ENCODE measurements around the gene TEX51.

TEX51 gene

DNA sequence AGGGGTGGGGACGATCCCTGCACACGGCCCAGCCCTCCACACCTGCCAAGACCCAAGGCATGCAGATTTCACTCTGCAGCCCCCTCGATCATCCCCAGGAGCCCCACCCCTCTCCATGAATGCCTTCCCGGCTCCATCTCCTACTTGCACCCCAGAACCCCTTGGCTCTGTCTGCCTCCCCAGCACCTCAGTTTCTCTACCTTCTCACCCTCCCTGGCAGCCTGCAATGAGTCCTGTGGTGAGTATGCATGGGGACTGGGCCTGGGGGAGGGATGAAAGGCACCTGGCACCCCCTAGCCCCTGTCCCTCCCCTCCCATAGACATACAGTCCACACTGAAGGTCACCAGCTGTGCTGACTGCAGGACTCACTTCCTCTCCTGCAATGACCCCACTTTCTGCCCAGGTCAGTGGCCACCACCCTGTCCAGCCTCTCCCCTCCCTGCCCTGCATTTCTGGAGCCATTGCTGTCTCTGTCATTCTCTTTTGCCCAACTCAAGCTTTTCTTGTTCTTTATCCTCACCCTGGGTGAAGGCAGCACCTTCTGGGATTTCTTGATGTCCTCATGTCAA is 1.0 kb downstream of the TEX51 start:
- Histone ChIP-seq H3K4me3 (replicated peaks; ENCODE audit: insufficient read depth, low read length) (no peak overlapping the region), H3K27ac (replicated peaks) (no peak overlapping the region), H3K27me3 (ENCODE audit: insufficient read depth, poor library complexity, severe bottlenecking) (no peaks in the 10 kb centered on the region)
- TF ChIP-seq POLR2AphosphoS5 (IDR thresholded peaks at IDR 0.05; ENCODE audit: low read depth) (no peak), GABPA (IDR thresholded peaks at IDR 0.05; ENCODE audit: low read depth) (no peak), SPI1 (IDR thresholded peaks at IDR 0.05; ENCODE audit: borderline replicate concordance, low read depth) (no peak)
- TF ChIP-seq, protein P1, sequence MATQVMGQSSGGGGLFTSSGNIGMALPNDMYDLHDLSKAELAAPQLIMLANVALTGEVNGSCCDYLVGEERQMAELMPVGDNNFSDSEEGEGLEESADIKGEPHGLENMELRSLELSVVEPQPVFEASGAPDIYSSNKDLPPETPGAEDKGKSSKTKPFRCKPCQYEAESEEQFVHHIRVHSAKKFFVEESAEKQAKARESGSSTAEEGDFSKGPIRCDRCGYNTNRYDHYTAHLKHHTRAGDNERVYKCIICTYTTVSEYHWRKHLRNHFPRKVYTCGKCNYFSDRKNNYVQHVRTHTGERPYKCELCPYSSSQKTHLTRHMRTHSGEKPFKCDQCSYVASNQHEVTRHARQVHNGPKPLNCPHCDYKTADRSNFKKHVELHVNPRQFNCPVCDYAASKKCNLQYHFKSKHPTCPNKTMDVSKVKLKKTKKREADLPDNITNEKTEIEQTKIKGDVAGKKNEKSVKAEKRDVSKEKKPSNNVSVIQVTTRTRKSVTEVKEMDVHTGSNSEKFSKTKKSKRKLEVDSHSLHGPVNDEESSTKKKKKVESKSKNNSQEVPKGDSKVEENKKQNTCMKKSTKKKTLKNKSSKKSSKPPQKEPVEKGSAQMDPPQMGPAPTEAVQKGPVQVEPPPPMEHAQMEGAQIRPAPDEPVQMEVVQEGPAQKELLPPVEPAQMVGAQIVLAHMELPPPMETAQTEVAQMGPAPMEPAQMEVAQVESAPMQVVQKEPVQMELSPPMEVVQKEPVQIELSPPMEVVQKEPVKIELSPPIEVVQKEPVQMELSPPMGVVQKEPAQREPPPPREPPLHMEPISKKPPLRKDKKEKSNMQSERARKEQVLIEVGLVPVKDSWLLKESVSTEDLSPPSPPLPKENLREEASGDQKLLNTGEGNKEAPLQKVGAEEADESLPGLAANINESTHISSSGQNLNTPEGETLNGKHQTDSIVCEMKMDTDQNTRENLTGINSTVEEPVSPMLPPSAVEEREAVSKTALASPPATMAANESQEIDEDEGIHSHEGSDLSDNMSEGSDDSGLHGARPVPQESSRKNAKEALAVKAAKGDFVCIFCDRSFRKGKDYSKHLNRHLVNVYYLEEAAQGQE (IDR thresholded peaks at IDR 0.05; ENCODE audit: insufficient replicate concordance, low read depth) = no peak
- TF ChIP-seq, protein P2, sequence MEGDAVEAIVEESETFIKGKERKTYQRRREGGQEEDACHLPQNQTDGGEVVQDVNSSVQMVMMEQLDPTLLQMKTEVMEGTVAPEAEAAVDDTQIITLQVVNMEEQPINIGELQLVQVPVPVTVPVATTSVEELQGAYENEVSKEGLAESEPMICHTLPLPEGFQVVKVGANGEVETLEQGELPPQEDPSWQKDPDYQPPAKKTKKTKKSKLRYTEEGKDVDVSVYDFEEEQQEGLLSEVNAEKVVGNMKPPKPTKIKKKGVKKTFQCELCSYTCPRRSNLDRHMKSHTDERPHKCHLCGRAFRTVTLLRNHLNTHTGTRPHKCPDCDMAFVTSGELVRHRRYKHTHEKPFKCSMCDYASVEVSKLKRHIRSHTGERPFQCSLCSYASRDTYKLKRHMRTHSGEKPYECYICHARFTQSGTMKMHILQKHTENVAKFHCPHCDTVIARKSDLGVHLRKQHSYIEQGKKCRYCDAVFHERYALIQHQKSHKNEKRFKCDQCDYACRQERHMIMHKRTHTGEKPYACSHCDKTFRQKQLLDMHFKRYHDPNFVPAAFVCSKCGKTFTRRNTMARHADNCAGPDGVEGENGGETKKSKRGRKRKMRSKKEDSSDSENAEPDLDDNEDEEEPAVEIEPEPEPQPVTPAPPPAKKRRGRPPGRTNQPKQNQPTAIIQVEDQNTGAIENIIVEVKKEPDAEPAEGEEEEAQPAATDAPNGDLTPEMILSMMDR (IDR thresholded peaks at IDR 0.05; ENCODE audit: insufficient read depth, low read length) = no peak
- DNase-seq (ENCODE audit: low read depth in 1 of 2, low spot score in 1 of 2) = no peak

DNA sequence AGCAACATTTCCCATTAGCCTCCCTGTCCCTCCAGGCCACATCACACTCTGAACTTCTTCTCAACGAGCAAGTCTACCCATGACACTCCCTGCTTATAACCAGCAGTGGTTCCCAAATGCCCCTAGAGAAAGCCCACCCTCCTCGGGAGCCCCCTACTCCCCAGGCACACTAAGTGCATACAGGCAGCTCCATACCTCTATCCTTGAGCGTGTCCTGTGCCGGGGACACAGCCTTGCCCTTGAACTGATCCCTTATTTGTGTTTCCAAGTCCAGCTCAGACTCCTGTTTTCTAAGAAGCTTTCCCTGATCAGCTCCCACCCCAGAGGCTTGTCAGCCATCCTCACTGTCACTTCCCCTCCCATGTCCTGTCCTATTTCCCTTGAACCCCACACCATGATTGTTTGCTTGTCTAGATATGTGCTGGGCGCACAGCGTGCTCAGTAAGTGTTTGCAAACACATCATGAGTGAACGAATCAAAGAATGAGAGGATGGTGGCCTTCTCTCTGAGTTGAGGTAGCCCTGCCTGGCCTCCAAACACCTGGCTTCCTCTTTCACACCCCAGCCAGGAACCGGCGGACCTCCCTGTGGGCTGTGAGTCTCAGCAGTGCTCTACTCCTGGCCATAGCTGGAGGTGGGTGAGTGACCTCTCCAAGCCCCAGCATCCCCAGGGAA is 2.1 kb downstream of the TEX51 start:
- DNase-seq (ENCODE audit: low read depth in 1 of 2, low spot score in 1 of 2) = no peak
- no peaks in the 10 kb centered on the region for H3K27me3 ChIP-seq (ENCODE audit: insufficient read depth, poor library complexity, severe bottlenecking)
- no peak overlapping the region for H3K4me3 ChIP-seq (replicated peaks; ENCODE audit: insufficient read depth, low read length)
- TF ChIP-seq POLR2AphosphoS5 (IDR thresholded peaks at IDR 0.05; ENCODE audit: low read depth) = no peak
- TF ChIP-seq, protein P2 (IDR thresholded peaks at IDR 0.05; ENCODE audit: insufficient read depth, low read length) = no peak
- TF ChIP-seq GABPA (IDR thresholded peaks at IDR 0.05; ENCODE audit: low read depth) = no peak
- TF ChIP-seq, protein P1 (IDR thresholded peaks at IDR 0.05; ENCODE audit: insufficient replicate concordance, low read depth) = no peak
- no peak for TF ChIP-seq SPI1 (IDR thresholded peaks at IDR 0.05; ENCODE audit: borderline replicate concordance, low read depth)
- H3K27ac ChIP-seq (replicated peaks) = no peak overlapping the region

DNA sequence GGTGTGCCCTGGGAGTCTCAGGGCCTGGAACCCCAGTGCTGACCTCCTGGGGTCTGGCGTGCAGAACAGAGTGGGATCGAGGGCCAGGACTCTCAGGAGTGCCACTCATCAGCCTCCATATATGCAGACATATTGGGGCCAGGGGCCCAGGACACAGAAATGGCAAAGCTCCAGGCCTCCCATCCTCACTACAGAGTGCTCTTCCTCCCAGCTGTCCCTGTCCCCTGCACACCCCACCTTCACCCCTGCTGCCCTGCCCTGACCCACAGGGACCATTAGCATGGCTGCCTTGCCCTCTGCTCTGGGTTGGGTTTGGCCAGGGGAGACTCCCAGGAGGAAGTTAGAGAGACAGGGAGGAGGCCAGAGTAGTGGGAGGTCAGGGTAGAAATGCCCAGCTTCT is 2.8 kb downstream of the TEX51 start:
- TF ChIP-seq SPI1 (IDR thresholded peaks at IDR 0.05; ENCODE audit: borderline replicate concordance, low read depth) (no peak), POLR2AphosphoS5 (IDR thresholded peaks at IDR 0.05; ENCODE audit: low read depth) (no peak), GABPA (IDR thresholded peaks at IDR 0.05; ENCODE audit: low read depth) (no peak)
- TF ChIP-seq, protein P1 (IDR thresholded peaks at IDR 0.05; ENCODE audit: insufficient replicate concordance, low read depth) = no peak
- TF ChIP-seq, protein P2 (IDR thresholded peaks at IDR 0.05; ENCODE audit: insufficient read depth, low read length) = no peak
- no peak overlapping the region for H3K4me3 ChIP-seq (replicated peaks; ENCODE audit: insufficient read depth, low read length)
- H3K27me3 ChIP-seq (ENCODE audit: insufficient read depth, poor library complexity, severe bottlenecking) = no peaks in the 10 kb centered on the region
- no peak overlapping the region for H3K27ac ChIP-seq (replicated peaks)
- no peak for DNase-seq (ENCODE audit: low read depth in 1 of 2, low spot score in 1 of 2)

Measured in HL-60 (cell line).